ENCODE data around the gene UBE2N. TPM values are rescaled to one million over a fixed set of nuclear protein-coding genes. Genes with fewer than 3 reads are reported as not detected.

UBE2N gene, protein sequence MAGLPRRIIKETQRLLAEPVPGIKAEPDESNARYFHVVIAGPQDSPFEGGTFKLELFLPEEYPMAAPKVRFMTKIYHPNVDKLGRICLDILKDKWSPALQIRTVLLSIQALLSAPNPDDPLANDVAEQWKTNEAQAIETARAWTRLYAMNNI
- 50.2 and 65.6 TPM in 2 replicates for total RNA-seq

DNA sequence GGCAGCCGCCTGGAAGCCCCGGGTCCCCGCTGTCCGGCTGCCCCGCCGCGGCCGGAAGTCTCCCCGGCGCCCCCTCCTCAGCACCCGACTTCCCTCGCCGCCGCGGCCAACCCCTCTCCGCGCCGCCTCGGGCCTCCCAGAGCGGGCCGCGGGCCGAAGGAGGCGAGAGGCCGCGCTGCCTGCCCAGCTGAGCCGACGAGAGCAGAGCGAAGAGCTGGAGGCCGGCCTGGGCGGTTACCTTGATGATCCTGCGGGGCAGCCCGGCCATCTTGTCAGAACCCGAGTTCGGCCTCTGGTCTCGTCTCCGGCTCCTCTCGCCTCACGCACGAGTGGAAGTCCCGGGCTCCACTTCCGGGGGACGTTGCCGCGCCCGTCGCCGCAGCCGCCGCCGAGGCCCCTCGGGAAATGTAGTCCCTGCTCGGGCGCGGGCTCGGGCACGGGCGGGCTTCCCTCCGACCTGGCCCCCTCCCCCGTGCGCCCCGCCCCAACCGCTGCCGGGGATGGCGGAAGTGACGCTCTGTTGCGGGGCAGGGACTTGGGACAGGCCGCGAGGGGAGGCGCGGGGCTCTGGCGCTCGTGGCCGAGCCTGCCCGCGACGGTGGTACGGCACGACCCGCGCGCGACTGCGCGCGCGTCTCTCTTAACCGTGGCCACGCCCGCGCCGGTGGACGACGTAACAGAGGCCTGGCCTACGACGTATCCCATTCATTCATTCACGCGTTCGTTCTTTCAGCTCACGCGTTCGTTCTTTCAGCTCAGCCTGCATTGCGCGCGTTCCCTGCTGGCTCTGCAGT is at the start of gene UBE2N:
Gene UBE2N (minus strand): TSS at position 331 of the 794 bp plus-strand sequence. CDS start 63 bp downstream, at position 268.

DNA sequence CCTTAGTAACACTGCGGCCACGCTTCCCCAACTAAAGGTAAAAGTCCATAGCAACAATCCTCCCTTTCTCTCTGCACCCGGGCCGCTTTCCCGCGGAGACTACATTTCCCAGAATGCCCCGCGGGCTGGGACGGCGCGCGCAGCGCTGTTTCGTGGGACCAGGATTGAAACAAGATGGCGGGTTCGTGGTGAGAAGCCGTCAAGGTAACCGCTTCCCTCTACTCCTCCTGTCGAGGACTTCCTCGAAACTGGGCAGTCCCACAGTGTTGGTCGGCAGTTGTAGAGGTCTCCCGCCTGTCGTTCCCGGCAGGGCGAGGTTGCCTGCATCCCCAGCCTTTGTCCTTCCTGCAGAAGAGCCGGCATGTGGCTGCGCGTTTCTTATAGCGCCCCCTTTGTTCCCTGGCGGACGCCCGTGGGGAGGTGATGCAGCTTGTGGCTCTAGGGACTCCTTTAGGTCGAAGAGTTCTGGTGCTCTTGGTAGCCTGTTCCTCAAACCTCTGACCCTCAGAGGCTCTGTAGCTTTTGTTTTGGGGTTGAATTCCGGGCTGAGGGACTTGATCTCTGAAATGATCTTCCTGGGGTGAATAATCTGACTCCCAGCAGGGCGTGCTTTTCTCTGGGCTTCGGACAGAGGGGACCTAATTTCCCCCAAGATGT is 25.7 kb upstream of the UBE2N start, which contains the start of gene MRPL42:
Gene MRPL42 (plus strand): TSS at position 164 of the 657 bp plus-strand sequence. CDS start 1,772 bp downstream, outside the sequence.

DNA sequence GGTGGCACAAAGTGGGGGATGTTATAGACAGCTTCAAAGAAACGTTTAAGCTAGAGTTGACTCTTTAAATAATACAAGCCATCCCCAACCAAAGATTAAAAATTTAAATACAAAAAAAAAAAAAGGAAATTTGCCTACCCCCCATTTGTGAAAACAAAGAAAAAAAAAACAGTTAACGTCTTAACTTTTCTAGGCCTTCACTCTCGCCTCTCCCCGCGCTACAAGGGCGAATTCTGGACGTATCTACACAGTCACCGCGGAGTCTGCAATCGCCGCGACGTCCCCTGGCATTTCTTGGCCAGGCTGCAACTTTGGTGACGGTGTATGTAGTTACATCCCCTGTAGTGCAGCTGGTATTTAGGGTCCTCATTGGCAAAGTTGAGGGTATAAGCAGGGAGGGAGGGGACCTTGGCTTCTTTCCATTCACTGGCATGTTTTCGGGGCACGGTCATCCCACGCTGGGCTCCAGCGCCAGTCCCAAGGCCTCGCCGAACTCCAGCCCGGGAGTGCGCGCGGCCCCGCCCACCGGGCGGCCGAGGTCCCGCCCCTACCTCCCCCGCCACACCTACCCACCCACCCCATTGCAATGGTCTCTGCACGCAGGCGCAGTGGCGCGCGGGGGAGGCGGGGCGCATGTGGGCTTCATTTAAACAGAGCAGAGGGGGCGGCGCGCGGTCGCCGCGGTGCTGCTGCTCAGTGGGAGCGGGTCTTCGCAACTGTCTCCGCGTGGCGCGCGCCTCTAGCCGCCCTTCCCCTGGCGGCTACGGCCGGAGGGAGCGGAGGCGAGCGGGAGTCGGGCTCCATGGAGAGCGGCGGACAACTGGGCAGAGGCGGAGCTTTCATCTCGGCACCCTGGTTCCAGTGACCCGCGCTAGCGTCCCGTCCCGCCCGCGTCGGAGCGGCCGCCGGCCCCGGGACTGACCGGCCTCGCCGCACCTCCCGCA is 64.2 kb downstream of the UBE2N start, which contains the start of gene NUDT4:
Gene NUDT4 (plus strand): TSS at position 674 of the 944 bp plus-strand sequence. CDS start 398 bp downstream, outside the sequence.

Other genes with a start within 250 kb of the UBE2N start
- gene NUDT4, start 64.0 kb downstream of the UBE2N start, total RNA-seq = 57.1 and 73.5 TPM in 2 replicates
- 67.7 and 119 TPM in 2 replicates for gene MRPL42, start 25.6 kb upstream of the UBE2N start, total RNA-seq
- gene SOCS2, start 130.7 kb upstream of the UBE2N start, total RNA-seq = 18.4 and 18.5 TPM in 2 replicates
- gene CRADD, start 235.4 kb upstream of the UBE2N start, total RNA-seq = 14.7 and 15.4 TPM in 2 replicates

Data from uterine smooth muscle cell (primary cell).